Ramos (cell line): ENCODE data around the gene ZNF648.
"Not testable (repeated sequence)": the region's sequence is repeated elsewhere in the genome, so short reads cannot be mapped to it uniquely, and the experiment has no call there.

Experiments used
- in situ Hi-C: fragments of 300-500 bp; cut with MboI; formaldehyde crosslinking; loops from one replicate; pipeline ENCODE4 v1.14.3; 2022; ENCODE audit warnings: low sequenced_read_pairs; ENCODE audit not compliant: unreplicated experiment

ZNF648 gene

GRCh38 chr1:182035097-182035770, 26.3 kb downstream of the ZNF648 start:
- in situ Hi-C loops, result no loop called here

- in situ Hi-C loops, result no loop called here
These were observed 29.3 kb downstream of the ZNF648 start for GRCh38 chr1:182032251-182032650.

GRCh38 chr1:182029379-182030331, 31.9 kb downstream of the ZNF648 start:
- in situ Hi-C loops, result no loop called here

GRCh38 chr1:182029002-182029378, 32.5 kb downstream of the ZNF648 start:
- in situ Hi-C loops, result no loop called here

- in situ Hi-C loops, result no loop called here
These were observed 46.2 kb downstream of the ZNF648 start for GRCh38 chr1:182015360-182015759.

- in situ Hi-C loops, result not testable (repeated sequence)
These were observed 50.6 kb downstream of the ZNF648 start for GRCh38 chr1:182010800-182011370.

- in situ Hi-C loops, result not testable (repeated sequence)
These were observed 56.1 kb downstream of the ZNF648 start for GRCh38 chr1:182005398-182005797.

GRCh38 chr1:182004601-182005000, 56.9 kb downstream of the ZNF648 start:
- in situ Hi-C loops, result no loop called here
